ENCODE measurements around the gene SPON1.
"Not testable (repeated sequence)": the region's sequence is repeated elsewhere in the genome, so short reads cannot be mapped to it uniquely, and the experiment has no call there.

The SPON1 gene

DNA sequence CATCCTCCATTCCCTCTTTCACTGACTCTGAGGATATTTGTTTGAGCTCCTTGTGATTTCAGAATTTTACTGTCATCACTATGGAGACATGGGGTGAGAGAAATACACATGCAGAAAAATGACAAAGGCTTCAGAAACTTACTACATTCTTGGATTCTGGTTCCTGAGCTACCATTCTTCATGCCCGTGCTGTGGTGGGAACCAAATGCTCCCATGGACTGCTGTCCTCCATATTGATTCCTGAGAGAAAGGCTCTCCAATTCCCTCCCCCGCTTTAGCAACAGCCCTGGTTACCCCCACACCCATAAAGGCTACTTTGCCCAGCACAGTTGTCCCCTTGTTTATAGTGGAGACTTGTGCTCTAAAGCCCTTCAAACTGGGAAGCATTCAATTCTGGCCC lies 201.1 kb downstream of the SPON1 start:
- in situ Hi-C loops (cut with MboI; ENCODE audit: low sequenced_read_pairs, unreplicated experiment) = no loop called here
- no peak for DNase-seq (ENCODE audit: low spot score)
- no peak for TF ChIP-seq CTCF (IDR thresholded peaks at IDR 0.05; ENCODE audit: borderline replicate concordance, control extremely low read depth, extremely low read depth, insufficient read depth, missing control alignments)

- in situ Hi-C loops (cut with MboI; ENCODE audit: low sequenced_read_pairs, unreplicated experiment); DNase-seq (ENCODE audit: low spot score): not testable (repeated sequence)
These were observed 211.2 kb downstream of the SPON1 start for GRCh38 chr11:14173679-14174078.

DNA sequence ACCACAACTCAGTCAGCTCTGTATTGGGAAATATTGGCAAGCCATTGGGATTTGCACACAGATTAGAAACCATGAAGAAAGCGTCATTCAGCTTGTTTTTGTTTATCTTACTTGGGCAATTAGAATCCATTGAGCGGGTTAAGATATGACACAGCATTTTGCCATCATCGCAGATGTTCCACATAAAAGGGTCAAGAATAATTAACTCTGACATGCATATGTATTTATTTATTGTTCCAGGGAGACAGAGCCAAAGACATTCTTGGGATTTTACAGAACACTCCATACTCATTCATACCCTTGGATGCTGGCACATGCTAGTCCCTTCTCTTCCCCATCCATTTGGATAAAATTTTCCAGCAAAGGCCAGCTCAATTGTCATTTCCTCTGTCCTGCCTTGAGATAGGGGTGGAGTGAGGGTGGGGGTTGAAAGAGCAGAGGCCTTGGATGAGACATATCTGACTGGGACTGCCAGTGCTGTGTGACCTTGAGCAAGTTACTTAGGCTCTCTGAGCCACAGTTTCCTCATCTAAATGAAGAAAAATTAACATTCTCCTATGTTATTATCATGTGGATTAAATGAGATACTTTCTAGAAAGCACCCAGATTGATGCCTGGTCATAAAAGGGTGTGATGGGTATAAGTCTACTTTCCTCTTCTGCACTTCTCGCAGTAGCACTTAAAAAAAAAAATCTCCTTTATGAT lies 216.7 kb downstream of the SPON1 start:
- in situ Hi-C loops (cut with MboI; ENCODE audit: low sequenced_read_pairs, unreplicated experiment) = no loop called here
- no peak for DNase-seq (ENCODE audit: low spot score)
- no peak for TF ChIP-seq CTCF (IDR thresholded peaks at IDR 0.05; ENCODE audit: borderline replicate concordance, control extremely low read depth, extremely low read depth, insufficient read depth, missing control alignments)

- in situ Hi-C loops (cut with MboI; ENCODE audit: low sequenced_read_pairs, unreplicated experiment) = no loop called here
- no peak for TF ChIP-seq CTCF (IDR thresholded peaks at IDR 0.05; ENCODE audit: borderline replicate concordance, control extremely low read depth, extremely low read depth, insufficient read depth, missing control alignments)
- DNase-seq (ENCODE audit: low spot score) = no peak
These were observed 218.6 kb downstream of the SPON1 start for GRCh38 chr11:14181121-14181520.

DNA sequence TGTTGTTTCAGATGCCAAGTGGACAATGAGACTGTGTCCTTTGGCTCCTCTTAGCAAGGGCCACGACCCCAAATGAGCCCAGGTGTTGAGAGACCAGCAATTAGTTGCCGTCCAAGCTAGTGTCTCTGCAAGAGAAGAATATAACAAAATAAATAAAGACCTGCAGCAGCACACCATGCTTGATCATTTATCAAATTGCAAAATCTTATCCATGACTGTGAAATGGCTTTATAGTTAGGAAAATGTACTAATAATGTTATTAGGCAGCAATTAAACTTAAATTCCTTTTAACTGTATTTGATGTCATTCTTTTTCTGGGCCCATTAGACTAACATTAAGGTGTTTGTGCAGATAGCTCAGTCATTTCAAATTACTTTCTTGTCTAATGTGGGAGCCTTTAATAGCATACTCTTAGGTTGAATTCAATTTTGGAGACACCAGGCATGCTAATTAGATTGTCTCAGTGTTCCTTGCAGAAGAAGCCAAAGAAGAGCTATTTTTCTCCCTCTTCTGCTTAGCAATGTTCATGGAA lies 220.4 kb downstream of the SPON1 start:
- no peak for DNase-seq (ENCODE audit: low spot score)
- TF ChIP-seq CTCF (IDR thresholded peaks at IDR 0.05; ENCODE audit: borderline replicate concordance, control extremely low read depth, extremely low read depth, insufficient read depth, missing control alignments) = no peak
- in situ Hi-C loops (cut with MboI; ENCODE audit: low sequenced_read_pairs, unreplicated experiment) = no loop called here

DNA sequence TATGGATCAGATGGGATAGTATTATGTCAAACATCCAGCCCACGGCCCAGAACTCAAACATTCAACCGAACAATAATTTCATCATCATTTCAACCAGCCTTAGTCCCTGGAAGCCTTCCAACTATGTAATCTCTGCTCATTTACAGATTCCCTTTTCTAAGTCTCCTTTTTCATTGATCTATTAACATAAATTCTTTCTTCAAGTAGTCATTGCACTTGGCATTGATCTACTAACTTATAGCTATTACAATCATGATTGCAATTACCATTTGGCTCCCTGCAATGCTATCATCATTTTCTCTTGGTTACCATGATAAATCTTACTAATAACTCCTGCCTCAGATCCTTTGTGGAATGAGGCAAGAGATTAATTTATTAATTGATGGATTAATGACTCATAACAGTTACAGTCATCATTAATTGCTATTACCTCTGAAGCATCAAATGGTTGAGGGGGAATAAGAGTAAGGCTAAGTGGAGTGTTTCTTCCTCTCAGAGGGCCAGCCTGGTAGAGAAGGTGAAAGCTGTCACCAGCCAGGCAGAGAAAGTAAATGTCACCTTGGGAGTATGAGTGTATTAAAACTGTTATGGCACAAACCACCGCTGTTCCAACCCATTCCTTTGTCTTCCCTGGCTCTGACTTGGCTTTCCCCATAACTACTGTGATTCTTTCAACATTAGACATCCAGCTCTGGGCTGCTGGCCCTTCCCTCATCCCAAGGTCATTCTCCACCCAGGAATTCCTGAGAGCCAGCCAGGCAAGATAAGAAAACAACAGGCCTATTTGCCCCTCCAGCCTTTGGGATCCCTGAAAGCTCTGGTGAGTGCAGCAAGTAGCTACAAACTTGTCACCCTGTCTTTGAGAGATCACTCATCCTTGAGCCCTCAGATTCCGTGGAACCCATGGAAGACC lies 221.8 kb downstream of the SPON1 start:
- no peak for DNase-seq (ENCODE audit: low spot score)

More for the DNA sequence above, 221.8 kb downstream of the SPON1 start:
- in situ Hi-C loops (cut with MboI; ENCODE audit: low sequenced_read_pairs, unreplicated experiment) = no loop called here
- TF ChIP-seq CTCF (IDR thresholded peaks at IDR 0.05; ENCODE audit: borderline replicate concordance, control extremely low read depth, extremely low read depth, insufficient read depth, missing control alignments) = no peak

Measured in GM13976 (cell line).